SKM-1 treated with dmso at 0.1 percent for 144 hours (cell line): ENCODE results near the gene DECR2.
A peak's percentile ranks its signal among the peaks of the same experiment; 100 is the strongest.
"Not testable (repeated sequence)": the region's sequence is repeated elsewhere in the genome, so short reads cannot be mapped to it uniquely, and the experiment has no call there.

Source experiments
- DNase-seq: peaks from one replicate; lab custom pipeline; 2025; ENCODE audit not compliant: unreplicated experiment; lab: John Stamatoyannopoulos, UW

Gene DECR2

DNA sequence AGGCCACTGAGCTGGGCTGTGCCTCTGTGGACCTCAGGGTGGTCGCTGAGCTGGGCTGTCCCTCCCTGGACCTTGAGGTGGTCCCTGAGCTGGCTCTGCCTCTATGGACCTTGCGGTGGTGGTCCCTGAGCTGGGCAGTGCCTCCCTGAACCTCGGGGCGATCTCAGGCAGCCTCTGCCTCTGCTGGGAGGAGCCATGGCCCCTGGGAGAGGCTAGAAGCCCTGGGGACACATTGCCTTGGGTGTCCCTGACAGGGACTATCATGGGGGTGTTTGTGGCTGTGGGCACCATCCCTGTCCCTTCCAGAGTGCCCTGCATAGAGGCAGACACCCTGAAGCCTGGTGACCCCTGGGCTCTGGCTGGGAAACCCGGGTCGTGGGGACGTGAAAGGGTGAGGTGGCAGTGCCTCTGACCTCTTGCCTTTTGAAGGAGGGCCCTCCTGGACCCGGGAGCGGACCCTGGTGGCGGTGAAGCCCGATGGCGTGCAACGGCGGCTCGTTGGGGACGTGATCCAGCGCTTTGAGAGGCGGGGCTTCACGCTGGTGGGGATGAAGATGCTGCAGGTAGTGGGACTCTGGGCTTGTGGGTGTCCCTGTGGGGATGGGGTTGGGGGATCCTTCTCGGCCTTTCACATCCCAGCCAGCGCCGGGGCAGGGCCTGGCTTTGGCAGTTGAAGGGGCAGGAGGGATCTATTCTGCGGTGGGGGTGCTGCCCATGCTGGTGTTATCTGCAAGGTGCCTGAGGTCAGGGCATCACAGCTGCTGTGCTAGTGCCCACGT lies 2.9 kb upstream of the DECR2 start:
- DNase-seq = no peak

DNA sequence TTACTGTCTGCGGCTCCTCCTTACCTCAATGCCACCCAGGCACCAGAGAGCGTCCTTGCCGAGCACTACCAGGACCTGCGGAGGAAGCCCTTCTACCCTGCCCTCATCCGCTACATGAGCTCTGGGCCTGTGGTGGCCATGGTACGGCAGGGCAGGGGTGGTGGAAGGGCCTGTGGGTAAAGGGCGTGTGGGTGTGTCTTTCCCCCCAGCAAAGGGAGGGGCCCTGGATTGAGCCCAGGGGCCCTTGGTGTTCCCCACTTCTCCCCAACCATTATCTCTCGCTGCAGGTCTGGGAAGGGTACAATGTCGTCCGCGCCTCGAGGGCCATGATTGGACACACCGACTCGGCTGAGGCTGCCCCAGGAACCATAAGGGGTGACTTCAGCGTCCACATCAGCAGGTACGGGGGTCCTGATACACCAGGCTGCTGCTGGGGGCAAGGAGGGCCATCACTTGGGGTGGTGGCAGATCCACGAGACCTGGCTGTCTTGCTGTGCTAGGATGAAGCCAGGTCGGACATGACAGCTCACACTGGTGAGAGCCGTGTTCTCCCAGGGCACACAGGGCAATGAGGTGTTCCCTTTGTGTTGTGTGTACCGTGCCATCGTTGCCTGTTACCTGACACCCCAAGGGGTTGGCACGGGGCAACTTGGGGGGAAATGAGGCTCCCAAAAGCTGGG lies 2.2 kb upstream of the DECR2 start:
- no peak for DNase-seq

DNA sequence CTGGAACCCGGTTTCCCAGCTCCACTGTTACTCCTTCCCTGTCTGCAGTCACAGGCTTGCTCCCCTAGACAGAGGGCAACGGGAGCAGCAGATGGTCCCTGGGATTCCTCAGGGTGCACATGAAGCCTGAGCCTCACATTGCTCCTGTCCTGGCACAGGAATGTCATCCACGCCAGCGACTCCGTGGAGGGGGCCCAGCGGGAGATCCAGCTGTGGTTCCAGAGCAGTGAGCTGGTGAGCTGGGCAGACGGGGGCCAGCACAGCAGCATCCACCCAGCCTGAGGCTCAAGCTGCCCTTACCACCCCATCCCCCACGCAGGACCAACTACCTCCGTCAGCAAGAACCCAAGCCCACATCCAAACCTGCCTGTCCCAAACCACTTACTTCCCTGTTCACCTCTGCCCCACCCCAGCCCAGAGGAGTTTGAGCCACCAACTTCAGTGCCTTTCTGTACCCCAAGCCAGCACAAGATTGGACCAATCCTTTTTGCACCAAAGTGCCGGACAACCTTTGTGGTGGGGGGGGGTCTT lies 1.6 kb upstream of the DECR2 start:
- DNase-seq = no peak

DNA sequence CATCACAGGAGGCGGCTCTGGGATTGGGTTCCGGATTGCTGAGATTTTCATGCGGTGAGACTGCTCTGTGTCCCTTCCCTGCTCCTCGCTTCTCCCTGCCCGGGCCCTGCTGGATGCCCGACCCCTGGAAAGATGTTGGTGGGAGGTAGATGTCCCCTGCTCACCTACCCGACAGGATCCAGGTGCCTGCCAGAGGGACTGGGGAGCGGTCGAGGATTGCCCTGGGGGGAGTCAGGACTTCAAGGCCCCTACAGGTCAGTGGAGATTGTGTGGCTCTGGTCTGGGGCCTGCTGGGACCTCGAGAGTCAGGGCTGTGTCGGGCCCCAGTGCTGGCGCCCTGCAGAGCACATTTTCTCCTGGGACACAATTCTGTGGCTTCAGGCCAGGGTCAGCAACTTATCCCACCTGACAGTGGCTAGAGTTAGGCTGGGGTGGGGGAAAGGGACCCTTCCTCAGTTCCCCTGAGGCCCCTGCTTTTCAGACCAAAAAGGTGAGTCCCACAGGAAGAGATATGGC lies 3.3 kb downstream of the DECR2 start:
- DNase-seq = no peak

DNA sequence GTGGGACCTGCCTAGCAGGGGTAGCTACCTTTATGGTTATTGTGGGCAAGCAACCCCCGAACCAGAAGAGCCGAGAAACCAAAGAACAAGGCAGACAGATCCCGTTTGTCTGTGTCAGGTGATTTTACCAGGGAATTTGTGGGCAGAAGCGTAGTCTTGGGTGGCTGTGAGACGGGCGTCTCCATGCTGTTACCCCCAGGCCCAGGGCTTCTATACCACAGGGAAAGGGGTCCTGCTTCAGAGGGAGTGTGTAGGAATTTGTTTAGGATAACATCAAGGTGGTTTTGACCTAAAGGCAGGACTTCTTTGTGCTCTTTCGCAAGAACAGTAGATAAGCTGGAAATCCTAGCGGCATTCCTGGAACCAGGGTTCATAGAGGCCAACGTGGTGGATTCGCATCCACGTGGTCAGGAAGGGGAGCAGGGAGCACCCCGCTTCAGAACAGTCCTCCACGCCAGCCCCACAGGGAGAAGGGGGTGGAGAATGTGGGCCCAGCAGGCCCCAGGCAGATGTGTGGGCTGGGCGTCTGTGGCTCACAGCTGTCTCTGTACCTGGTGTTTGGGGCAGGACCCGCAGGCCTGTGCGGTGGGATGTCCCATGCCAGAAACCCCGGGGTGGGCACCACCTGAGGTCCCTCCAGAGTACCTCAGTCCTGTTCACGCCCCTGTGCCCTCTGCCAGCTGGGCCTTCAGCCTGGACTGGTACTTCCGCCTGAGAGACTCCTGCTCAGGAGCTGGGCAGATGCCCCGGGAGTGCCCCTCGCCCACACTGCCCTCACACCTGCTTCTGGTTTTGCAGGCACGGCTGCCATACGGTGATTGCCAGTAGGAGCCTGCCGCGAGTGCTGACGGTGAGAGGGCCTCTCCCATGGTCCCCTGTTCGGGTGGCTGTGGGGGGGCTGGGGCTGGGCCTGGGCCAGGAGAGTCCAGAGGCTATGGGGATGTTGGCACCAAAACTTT lies 4.1 kb downstream of the DECR2 start:
- no peak for DNase-seq

DNA sequence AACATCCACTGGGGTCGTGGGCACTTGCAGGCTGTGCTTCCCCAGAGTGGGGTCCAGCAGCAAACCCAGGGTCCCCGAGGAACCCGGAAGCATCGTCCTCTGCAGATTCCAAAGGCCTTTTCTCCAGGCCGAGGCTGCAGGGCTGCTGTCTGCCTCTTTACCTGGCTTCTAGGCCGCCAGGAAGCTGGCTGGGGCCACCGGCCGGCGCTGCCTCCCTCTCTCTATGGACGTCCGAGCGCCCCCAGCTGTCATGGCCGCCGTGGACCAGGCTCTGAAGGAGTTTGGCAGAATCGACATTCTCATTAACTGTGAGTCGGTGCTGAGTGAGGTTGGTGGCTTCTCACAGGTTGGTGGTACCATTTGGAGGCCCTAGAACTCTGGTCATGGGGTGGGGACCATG lies 5.6 kb downstream of the DECR2 start:
- DNase-seq = no peak

DNA sequence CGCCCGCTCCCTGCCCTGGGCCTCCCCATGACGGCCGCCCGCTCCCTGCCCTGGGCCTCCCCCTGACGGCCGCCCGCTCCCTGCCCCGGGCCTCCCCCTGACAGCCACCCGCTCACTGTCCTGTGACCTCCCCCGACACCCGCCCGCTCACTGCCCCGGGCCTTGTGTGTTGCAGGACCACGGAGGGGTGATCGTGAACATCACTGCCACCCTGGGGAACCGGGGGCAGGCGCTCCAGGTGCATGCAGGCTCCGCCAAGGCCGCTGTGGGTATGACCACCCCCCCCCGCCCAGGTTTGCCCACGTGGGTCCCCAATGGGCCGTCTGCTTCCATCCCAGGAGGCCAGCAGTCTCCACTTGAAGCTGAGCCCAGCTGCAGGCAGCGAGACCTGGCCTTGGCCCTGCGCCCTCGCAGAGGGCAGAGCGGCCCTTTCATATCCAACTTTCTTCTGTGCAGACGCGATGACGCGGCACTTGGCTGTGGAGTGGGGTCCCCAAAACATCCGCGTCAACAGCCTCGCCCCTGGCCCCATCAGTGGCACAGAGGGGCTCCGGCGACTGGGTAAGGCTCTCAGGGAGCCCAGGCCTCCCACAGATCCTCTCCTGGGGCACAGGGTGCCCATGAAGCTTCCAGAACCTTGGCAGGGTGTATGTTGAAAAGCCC lies 9.0 kb downstream of the DECR2 start:
- no peak for DNase-seq

DNA sequence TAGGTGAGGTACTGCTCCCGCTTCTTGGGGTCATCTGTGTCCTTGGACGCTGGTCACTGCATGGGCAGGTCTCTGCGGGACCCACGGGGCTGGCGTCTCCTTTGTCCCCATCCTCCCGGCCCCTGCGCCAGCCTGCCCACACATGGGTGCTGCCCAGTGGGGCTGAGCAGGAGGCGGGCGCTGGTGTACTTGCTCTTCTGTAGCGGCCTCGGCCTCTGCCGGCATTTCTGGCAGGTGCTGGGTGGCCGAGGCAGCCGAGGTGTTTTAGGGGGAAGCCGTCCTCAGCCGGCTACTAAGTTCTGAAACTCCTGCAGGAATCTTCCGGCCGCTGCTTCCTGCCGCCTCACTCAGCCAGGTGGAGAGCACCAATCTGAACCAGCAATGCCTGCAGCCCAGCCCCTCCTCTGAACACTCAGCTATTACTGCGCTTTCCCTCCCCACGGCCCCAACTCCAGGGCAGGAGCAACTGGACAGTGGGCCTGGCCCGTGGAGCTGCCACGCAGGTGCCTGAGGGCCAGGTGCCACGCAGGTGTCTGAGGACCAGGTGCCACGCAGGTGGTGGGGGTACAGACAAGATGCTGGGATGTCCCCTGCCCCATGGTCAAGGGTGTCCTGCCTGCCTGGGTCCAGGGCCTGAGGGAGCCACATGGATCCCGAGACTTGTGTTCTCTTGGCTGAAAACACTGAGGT lies 10.0 kb downstream of the DECR2 start:
- no peak for DNase-seq

DNA sequence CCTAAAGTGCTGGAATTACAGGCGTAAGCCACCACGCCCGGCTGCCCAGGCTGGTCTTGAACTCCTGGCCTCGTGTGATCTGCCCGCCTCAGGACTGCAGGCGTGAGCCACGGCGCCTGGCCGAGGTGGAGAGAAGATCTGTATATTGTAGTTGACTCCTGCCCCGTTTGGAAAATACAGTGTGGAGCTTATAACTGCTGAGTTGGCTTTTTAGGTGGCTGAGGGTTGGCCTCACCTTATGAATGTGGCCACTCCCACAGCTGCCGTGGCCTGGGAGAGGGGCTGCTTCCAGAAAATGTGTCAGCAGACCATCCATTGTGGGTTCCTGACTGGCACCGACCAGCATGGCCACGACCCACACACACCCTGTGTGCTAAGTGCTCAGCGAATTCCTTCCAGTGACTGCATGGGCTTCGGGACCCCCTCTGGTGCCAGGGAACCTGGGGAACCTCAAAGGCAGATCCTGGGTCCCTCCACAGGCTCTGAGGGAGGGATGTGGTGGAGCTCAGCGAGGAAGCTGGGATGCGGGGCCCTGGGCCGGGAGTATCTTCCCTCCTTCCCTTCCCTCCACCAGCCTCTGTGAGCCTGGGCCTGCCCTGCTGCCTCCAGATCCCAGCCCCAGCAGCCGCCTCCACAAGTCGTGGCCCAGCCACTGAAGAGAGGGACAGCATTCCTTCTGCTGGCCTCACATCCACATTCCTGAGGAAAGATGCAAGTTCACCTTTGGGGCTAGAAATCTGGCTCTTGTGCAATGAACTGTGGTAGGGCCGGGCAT lies 12.9 kb downstream of the DECR2 start:
- DNase-seq = no peak

DNA sequence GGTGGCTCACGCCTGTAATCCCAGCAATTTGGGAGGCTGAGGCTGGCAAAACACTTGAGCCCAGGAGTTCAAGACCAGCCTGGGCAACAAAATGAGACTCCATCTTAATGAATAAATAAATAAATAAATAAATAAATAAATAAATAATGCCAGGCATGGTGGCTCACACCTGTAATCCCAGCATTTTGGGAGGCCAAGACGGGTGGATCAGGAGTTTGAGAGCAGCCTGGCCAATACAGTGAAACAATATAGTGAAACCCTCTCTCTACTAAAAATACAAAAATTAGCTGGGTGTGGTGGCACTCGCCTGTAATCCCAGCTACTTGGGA lies 13.4 kb downstream of the DECR2 start:
- DNase-seq = not testable (repeated sequence)

DNA sequence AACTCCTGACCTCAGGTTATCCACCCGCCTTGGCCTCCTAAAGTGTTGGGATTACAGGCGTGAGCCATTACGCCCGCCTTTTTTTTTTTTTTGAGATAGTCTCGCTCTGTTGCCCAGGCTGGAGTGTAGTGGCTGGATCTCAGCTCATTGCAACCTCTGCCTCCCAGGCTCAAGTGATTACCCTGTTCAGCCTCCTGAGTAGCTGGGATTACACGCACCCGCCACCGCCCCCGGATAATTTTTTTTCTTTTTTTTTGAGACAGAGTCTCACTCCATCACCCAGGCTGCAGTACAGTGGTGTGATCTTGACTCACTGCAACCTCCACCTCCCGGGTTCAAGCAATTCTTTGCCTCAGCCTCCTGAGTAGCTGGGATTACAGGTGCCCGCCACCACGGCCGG lies 20.5 kb downstream of the DECR2 start:
- DNase-seq = not testable (repeated sequence)

DNA sequence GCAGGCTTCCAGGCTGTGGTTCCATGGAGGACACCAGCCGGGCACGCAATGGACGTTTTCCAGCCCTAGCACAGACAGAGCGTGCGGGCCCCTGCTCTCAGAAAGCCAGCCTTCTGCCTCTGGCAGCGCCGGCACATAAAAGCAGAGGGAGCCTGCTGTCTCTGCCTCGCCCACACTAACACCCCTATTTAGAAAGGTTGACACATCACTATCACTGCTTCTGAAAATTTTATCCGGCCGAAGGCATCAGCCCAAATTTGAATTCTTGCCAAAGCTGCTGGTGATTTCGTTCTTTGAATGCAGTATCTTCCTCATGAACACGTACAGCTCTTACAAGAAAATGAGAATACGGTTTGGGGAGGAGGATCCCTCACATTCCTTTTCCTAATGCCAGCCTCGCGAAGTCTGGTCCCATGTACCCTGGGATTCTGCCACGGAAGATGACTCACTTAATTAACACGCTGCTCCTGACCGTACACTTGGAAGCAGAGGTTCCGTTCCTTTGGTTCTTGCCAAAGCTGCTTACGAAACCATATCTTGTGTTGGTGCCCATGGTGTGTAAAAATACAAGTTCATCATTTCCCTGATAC lies 22.4 kb downstream of the DECR2 start:
- no peak for DNase-seq

DNA sequence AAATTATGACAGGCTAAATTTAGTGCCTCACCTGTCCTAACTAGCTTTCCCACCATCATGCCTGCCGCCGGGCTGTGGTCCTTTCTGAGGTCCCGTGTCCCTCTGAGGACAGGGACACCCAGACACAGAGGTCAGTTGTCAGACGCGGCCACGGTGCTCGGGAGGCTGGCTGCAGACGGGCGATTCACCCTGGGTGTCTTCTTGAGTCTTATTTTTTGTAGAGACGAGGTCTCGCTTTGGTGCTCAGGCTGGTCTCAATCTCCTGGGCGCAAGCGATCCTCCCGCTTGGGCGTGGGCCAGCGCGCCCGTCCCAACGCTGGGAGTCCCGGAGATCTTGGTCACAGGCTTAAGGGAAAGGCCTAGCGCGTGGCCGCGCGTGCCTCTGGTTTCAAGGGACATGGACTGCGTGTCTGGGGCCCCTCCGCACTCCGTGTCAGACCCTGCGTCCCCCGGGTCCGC lies 23.0 kb downstream of the DECR2 start:
- DNase-seq = no peak

DNA sequence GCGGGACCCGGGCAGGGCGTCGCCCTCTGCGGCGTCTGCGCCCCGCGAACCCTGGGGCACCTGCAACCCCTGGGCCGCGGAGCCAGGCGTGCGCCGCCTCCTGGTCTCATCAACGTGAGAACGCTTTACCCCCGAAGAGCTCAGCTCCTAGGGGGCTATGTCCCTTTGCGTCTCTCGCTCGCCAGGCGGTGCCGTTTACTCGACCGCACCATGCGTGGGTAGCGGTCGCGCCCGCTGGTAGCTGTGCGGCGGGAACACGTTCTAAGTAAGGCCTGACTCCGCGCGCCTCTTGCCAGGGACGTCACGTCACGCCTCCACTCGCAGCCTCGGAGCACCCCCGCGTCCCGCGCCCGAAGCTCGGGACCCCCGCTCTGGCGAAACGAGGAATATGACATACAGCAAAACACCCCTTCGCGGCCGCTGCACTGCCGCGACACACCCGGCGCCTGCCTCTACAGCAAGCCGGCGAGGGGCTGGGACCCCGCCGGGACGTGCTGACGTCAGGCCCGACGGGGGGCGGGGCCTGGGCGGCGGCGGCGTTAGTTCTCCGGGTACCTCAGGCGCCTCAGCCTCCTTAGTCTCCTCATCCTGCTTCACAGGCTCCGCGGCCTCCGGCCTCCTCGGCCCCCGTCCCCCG lies 23.5 kb downstream of the DECR2 start, which contains the start of gene RAB11FIP3:
Gene RAB11FIP3 (plus strand): TSS at position 568 of the 637 bp plus-strand sequence. CDS start 358 bp downstream, outside the sequence.
- peak; percentile 75 for DNase-seq

DNA sequence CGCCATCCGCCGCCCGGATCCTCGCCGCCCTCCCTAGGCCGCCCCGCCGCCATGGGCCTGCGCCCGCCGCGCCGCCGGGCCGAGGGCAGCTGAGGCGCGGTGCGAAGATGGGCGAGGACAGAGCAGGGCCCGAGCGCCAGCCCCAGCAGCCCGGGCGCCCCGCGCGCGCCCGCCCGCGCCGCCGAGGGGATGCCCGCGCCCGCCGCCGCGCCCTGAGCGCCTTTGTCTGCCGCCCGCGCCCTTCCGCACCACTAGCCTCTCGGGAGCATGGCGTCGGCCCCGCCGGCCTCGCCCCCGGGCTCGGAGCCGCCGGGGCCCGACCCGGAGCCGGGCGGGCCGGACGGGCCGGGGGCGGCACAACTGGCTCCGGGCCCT lies 24.0 kb downstream of the DECR2 start:
- DNase-seq = no peak

DNA sequence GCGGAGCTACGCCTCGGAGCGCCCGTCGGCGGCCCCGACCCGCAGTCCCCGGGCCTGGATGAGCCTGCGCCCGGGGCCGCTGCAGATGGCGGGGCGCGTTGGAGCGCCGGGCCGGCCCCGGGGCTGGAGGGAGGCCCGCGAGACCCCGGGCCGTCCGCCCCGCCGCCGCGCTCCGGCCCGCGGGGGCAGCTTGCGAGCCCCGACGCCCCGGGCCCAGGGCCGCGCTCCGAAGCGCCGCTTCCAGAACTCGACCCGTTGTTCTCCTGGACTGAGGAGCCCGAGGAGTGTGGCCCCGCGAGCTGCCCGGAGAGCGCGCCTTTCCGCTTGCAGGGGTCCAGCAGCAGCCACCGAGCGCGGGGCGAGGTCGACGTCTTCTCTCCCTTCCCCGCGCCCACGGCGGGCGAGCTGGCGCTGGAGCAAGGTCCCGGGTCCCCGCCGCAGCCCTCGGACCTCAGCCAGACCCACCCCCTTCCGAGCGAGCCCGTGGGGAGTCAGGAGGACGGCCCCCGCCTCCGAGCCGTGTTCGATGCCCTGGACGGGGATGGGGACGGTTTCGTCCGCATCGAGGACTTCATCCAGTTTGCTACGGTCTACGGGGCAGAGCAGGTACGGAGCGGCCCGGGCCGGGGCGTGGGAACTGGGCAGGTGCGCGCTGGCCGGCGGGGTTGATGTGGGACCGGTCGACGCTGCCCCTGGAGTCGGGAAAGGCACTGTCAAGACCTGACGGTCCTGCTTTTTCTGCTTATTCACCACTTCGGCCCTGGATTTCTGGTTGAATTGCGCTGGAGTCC lies 24.6 kb downstream of the DECR2 start:
- DNase-seq = no peak

DNA sequence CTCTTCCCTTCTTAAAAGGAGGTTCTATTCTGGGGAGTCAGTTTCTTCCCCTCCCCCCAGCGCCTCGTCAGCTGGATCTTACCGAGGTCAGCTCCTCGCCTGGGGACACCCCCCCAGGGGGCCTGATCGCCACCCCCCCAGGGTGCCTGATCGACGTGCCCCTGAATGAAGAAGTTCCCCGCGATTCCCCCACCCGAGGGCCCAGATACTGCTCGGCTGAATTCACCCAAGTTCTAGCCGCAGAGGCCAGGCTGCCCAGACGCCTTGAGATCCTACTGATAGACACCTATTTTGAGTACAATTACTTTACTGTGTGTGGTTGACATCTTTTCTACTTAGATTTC lies 25.2 kb downstream of the DECR2 start:
- DNase-seq = no peak

DNA sequence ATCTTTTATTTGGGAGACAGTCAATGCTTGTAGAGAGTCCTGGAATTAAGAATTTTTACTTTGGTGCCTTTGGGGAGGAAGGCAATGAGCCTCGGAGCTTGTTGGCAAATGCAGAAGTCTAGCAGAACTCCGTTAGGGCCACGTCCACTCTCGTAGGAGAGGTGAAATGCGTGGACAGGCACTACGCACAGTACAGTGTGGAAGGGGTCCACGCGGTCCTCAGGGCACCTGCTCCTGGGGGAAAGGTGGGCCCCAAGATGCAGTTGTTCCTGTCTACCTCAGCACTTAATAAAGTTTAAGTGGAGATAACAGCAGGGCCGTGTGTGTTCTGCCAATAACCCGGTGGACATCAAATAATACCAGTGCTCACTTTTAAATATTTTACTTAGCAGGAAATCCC lies 25.6 kb downstream of the DECR2 start:
- DNase-seq = no peak
